HG03558 (cell line): Measurements from ENCODE around the gene ATAD3C.
"Not testable (repeated sequence)": the region's sequence is repeated elsewhere in the genome, so short reads cannot be mapped to it uniquely, and the experiment has no call there.

Experiments used
- ATAC-seq: cut with Tn5 transposase; IDR thresholded peaks from one replicate; pipeline ENCODE4 v1.9.1; 2021; ENCODE audit warnings: moderate number of reproducible peaks; ENCODE audit not compliant: unreplicated experiment; ENCODE audit errors: extremely low read depth

The ATAD3C gene

GRCh38 chr1:1449099-1449739, at the start of gene ATAD3C:
Gene ATAD3C, plus strand, starts transcription at chr1:1449689. Its CDS starts 995 bp downstream, at chr1:1450684.
- ATAC-seq = no peak

GRCh38 chr1:1399872-1400575, 49.5 kb upstream of the ATAD3C start:
- ATAC-seq = no peak

GRCh38 chr1:1400576-1401456, 48.7 kb upstream of the ATAD3C start:
- no peak for ATAC-seq

GRCh38 chr1:1401457-1402010, 48.0 kb upstream of the ATAD3C start:
- no peak for ATAC-seq

- ATAC-seq = no peak
Measured at GRCh38 chr1:1402072-1402900, 47.2 kb upstream of the ATAD3C start.

GRCh38 chr1:1402901-1403392, 46.5 kb upstream of the ATAD3C start:
- not testable (repeated sequence) for ATAC-seq

- no peak for ATAC-seq
Measured at GRCh38 chr1:1403653-1404052, 45.8 kb upstream of the ATAD3C start.

GRCh38 chr1:1406101-1406820, 43.2 kb upstream of the ATAD3C start:
- no peak for ATAC-seq

- ATAC-seq = peak; percentile 83
Measured at GRCh38 chr1:1406821-1407635, 42.5 kb upstream of the ATAD3C start, which contains the start of gene MRPL20. Gene MRPL20, minus strand, starts transcription at chr1:1407293. Its CDS starts 76 bp downstream, at chr1:1407217.

- ATAC-seq = no peak
Measured at GRCh38 chr1:1407636-1408318, 41.7 kb upstream of the ATAD3C start.

- not testable (repeated sequence) for ATAC-seq
Measured at GRCh38 chr1:1410238-1410637, 39.3 kb upstream of the ATAD3C start.

GRCh38 chr1:1411626-1412025, 37.9 kb upstream of the ATAD3C start:
- ATAC-seq = no peak

- ATAC-seq = not testable (repeated sequence)
Measured at GRCh38 chr1:1412311-1412902, 37.1 kb upstream of the ATAD3C start.

- ATAC-seq = no peak
Measured at GRCh38 chr1:1415751-1416150, 33.7 kb upstream of the ATAD3C start.

- ATAC-seq = not testable (repeated sequence)
Measured at GRCh38 chr1:1417396-1417795, 32.1 kb upstream of the ATAD3C start.

- ATAC-seq = not testable (repeated sequence)
Measured at GRCh38 chr1:1417825-1418463, 31.5 kb upstream of the ATAD3C start.
